ENCODE measurements around the gene IDH3B.
"Not testable (repeated sequence)": the region's sequence is repeated elsewhere in the genome, so short reads cannot be mapped to it uniquely, and the experiment has no call there.

The IDH3B gene

DNA sequence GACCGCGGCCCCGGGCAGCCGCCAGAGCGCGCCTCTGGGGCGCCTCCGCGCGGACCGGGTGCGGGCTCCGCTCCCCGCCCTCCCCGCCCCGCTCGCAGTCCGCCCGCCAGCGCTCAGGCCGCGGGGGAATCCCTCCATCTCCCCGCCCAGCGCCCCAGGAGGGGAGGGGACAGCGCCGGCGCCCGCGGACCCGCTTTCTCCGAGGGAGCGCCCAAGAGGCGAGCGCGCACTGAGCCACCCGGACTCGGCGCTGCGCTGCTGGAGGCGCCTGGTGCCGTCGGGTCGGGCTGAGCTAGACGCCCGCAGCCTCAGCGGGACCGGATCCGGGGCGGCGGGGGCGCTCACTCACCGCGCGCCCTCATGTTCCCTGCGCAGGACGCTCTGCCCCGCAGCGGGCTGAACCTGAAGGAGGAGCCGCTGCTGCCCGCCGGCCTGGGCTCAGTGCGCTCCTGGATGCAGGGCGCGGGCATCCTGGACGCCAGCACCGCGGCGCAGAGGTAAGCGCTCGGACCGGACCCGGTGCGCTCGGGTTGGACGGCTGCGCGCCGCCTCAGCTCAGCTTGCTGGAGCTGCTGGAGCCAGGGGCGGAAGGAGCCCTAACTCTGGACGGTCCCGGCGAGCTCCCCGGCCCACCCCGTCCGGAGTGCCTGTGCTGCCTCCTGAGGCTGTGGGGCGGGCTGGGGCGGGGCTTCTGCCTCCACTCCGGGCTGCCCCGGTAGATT, 29.4 kb upstream of the IDH3B start:
- Histone ChIP-seq H3K27me3 (replicated peaks; ENCODE audit: control insufficient read depth, insufficient read depth, low read length) (peaks cover 51% of the 10 kb centered on the region), H3K9me3 (ENCODE audit: control insufficient read depth, low read length) (no peaks in the 10 kb centered on the region), H3K9ac (ENCODE audit: low read length) (no peak overlapping the region), H3K36me3 (ENCODE audit: control insufficient read depth, insufficient read depth, low read length, severe bottlenecking) (no peaks in the 10 kb centered on the region), H3K4me1 (ENCODE audit: control insufficient read depth, insufficient read depth, low read length) (no peaks in the 10 kb centered on the region), H3K4me3 (ENCODE audit: low read length) (no peak overlapping the region)
- DNase-seq (ENCODE audit: low read depth) = peak; percentile 69

DNA sequence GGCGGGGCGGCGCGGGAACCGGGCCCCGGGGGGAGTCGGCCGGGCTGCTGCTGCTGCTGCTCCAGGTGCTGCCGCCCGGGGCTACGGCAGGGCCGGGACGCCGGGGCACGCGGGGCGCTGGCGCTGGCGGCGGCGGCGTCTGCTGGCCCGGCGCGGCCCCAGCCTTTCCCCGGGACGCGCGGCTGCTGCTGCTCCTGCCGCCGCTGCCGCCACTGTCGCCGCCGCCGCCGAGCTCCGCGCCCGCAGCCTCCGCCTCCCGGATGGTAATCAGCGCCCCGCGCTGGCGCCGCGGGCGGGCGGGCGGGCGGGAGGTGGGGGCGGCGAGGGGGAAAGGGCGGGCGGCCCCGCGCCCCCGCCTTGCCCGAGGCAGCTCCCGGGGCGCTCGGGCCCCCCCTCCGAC, 28.9 kb upstream of the IDH3B start:
- Histone ChIP-seq H3K9me3 (ENCODE audit: control insufficient read depth, low read length) (no peaks in the 10 kb centered on the region), H3K4me3 (ENCODE audit: low read length) (no peak overlapping the region), H3K4me1 (ENCODE audit: control insufficient read depth, insufficient read depth, low read length) (no peaks in the 10 kb centered on the region), H3K9ac (ENCODE audit: low read length) (no peak overlapping the region), H3K27me3 (replicated peaks; ENCODE audit: control insufficient read depth, insufficient read depth, low read length) (peaks cover 46% of the 10 kb centered on the region), H3K36me3 (ENCODE audit: control insufficient read depth, insufficient read depth, low read length, severe bottlenecking) (no peaks in the 10 kb centered on the region)
- DNase-seq (ENCODE audit: low read depth) = peak; percentile 56

DNA sequence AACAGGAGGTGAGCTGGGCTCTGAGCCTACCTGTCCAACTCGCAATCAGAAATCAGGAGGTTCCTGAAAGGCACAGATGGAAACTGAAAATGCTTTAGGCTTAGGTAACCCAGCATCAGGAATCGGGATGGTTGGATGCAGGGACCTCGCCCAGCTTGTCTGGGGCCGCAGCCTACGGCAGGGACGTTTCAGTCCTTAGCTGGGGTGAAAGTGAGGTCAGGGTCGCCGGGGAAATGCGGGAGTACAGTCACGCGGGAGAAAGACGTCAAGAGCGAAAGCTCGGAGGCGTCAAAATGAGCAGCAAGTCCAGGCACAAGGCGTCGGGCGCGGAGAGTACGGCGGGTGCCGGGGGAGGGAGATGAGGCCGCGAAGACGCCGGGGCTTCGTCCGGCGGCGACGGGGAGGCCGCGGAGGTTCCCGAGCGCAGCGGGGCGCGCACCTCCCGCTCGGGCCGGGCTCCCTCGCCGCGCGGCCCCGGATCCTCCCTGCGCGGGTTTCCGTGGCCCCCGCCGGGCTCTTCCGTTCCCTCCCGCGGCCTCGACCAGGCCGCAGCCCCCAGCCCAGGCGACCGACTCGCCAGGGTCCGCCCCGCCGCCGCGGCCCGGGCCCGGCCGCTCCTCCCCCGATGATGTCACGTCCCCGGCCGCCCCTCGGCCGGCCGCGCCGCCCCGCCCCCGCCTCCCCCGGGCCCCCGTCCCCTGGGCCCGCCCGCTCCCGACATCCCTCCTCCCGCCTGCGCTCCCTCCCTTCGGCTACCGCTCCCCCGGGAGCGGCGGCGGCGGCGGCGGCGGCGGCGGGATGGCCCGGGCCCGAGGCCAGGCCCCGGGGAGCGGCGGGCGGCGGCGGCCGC, 28.2 kb upstream of the IDH3B start, which contains the start of gene EBF4:
TSS of gene EBF4 (plus strand) at position 745 of the 850 bp plus-strand sequence. CDS start 866 bp downstream, outside the sequence.
- no peak within 1 kb of the TSS for H3K4me3 ChIP-seq (ENCODE audit: low read length)
- no peak within 1 kb of the TSS for H3K9ac ChIP-seq (ENCODE audit: low read length)
- peaks cover 40% of the 10 kb centered on the region for H3K27me3 ChIP-seq (replicated peaks; ENCODE audit: control insufficient read depth, insufficient read depth, low read length)
- no peaks in the 10 kb centered on the region for H3K4me1 ChIP-seq (ENCODE audit: control insufficient read depth, insufficient read depth, low read length)
- no peaks in the 10 kb centered on the region for H3K9me3 ChIP-seq (ENCODE audit: control insufficient read depth, low read length)
- DNase-seq (ENCODE audit: low read depth) = peak; percentile 75
- H3K36me3 ChIP-seq (ENCODE audit: control insufficient read depth, insufficient read depth, low read length, severe bottlenecking) = no peaks in the 10 kb centered on the region

DNA sequence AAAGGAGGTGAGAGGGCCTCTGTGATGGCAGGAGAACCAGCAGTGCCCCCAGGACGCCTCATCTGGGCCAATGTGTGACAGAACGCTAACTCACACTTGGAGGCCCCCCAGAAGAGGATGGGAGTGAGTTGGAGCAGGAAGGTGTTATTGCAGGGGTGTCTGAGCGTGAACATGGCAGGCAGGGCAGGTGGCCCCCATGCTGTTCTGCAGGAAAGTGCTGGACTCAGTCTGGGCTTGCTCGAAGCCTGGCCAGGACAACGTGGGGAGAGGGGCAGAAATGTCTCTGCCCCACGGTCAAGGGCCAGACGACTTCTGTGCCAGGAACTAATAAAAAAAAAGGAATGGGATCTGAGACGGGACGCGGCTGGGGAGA, 27.6 kb upstream of the IDH3B start:
- Histone ChIP-seq H3K27me3 (replicated peaks; ENCODE audit: control insufficient read depth, insufficient read depth, low read length) (peaks cover 40% of the 10 kb centered on the region), H3K4me3 (ENCODE audit: low read length) (no peak overlapping the region)
- no peak for DNase-seq (ENCODE audit: low read depth)

DNA sequence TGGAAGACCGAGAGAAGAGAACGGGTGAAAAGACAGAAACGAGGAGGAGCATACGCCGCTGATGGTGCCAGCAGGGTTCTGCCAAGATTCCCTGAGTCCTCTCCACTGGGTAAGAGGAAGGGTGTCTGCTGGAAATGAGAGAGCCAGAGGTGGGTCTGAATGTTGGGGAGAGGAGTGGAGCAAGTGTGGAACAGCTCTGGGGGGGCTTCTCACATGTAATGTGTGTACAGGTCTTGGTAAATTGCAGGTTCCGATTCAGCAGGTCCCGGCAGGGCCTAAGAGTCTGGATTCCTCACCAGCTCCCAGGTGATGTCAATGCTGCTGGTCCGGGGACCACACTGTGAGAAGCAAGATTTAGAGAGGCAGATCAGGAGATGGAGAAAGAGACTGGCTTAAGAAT, 27.1 kb upstream of the IDH3B start:
- DNase-seq (ENCODE audit: low read depth) = no peak
- Histone ChIP-seq H3K9me3 (ENCODE audit: control insufficient read depth, low read length) (no peaks in the 10 kb centered on the region), H3K36me3 (ENCODE audit: control insufficient read depth, insufficient read depth, low read length, severe bottlenecking) (no peaks in the 10 kb centered on the region), H3K4me3 (ENCODE audit: low read length) (no peak overlapping the region), H3K9ac (ENCODE audit: low read length) (no peak overlapping the region), H3K4me1 (ENCODE audit: control insufficient read depth, insufficient read depth, low read length) (no peaks in the 10 kb centered on the region), H3K27me3 (replicated peaks; ENCODE audit: control insufficient read depth, insufficient read depth, low read length) (peaks cover 40% of the 10 kb centered on the region)

More for the DNA sequence above, 27.6 kb upstream of the IDH3B start:
- H3K4me1 ChIP-seq (ENCODE audit: control insufficient read depth, insufficient read depth, low read length) = no peaks in the 10 kb centered on the region
- H3K9me3 ChIP-seq (ENCODE audit: control insufficient read depth, low read length) = no peaks in the 10 kb centered on the region
- no peak overlapping the region for H3K9ac ChIP-seq (ENCODE audit: low read length)
- no peaks in the 10 kb centered on the region for H3K36me3 ChIP-seq (ENCODE audit: control insufficient read depth, insufficient read depth, low read length, severe bottlenecking)

DNA sequence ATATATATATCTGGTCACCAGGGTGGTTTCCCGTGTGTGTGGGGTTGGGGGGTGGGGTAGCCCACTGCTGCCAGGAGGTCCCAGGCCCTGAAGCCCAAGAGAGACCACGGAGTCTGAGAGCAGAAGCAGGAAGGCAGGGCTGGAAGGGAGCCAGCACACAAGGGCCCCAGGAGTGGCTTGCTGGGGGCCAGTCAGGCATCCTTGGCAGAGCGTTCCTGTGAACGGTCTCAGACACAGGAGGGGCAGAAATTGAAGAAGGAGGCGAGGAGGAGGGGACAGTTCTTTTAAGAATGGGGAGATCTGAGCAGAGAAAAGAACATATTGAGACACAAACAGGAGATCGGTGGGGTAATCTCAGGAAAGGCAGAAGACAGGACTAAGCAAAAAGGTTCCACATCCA, 26.7 kb upstream of the IDH3B start:
- Histone ChIP-seq H3K36me3 (ENCODE audit: control insufficient read depth, insufficient read depth, low read length, severe bottlenecking) (no peaks in the 10 kb centered on the region), H3K4me3 (ENCODE audit: low read length) (no peak overlapping the region), H3K9me3 (ENCODE audit: control insufficient read depth, low read length) (no peaks in the 10 kb centered on the region), H3K4me1 (ENCODE audit: control insufficient read depth, insufficient read depth, low read length) (no peaks in the 10 kb centered on the region), H3K9ac (ENCODE audit: low read length) (no peak overlapping the region), H3K27me3 (replicated peaks; ENCODE audit: control insufficient read depth, insufficient read depth, low read length) (peaks cover 38% of the 10 kb centered on the region)
- no peak for DNase-seq (ENCODE audit: low read depth)

DNA sequence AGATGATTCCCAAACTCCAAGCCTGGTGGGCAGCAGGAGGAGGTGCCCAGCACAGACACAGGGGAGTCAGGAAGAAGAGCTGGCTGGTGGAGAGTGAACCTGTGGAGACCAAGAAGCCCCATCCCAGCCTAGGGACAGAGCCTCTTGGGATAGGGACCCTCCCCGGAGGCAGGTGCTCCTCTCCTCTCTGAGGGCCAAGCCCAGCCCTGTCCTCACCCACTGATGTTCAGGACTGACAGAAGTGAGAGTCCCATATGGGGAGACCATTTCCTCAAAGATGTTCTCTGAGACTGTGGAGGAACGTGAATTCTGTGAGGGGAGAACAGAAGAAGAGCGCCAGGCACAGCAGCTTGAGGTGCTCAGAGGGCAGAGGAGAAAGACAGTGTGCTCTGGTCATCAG, 26.2 kb upstream of the IDH3B start:
- Histone ChIP-seq H3K36me3 (ENCODE audit: control insufficient read depth, insufficient read depth, low read length, severe bottlenecking) (no peaks in the 10 kb centered on the region), H3K27me3 (replicated peaks; ENCODE audit: control insufficient read depth, insufficient read depth, low read length) (peaks cover 37% of the 10 kb centered on the region), H3K4me1 (ENCODE audit: control insufficient read depth, insufficient read depth, low read length) (no peaks in the 10 kb centered on the region), H3K9me3 (ENCODE audit: control insufficient read depth, low read length) (no peaks in the 10 kb centered on the region), H3K4me3 (ENCODE audit: low read length) (no peak overlapping the region), H3K9ac (ENCODE audit: low read length) (no peak overlapping the region)
- DNase-seq (ENCODE audit: low read depth) = no peak

DNA sequence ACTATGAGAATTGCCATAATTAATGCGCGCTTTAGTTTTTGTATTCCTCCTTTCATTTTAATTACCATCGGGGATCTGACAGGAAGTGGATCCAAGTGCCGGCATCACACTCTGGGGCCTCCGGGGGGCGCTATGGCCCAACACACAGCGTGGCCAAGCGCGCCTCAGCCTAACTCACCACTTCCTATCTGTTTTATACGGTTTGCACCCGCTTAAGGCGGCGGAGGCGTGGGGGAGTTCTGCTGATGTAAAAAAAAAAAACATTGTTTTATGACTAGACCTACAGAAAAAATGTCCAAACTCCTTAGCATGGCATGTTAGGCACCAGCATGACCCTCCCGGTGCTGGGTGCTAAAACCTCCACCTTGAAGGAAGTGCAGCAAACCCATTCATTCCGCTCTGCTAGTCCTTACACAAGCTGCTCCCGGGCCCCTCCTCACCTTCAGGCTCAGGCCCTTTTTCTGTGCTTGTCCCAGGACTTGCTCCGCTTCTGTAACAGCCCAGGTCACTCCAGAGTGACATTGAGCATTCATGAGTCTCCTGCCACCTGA, 24.1 kb upstream of the IDH3B start:
- Histone ChIP-seq H3K9me3 (ENCODE audit: control insufficient read depth, low read length) (no peaks in the 10 kb centered on the region), H3K36me3 (ENCODE audit: control insufficient read depth, insufficient read depth, low read length, severe bottlenecking) (no peaks in the 10 kb centered on the region), H3K4me3 (ENCODE audit: low read length) (no peak overlapping the region), H3K9ac (ENCODE audit: low read length) (no peak overlapping the region), H3K4me1 (ENCODE audit: control insufficient read depth, insufficient read depth, low read length) (no peaks in the 10 kb centered on the region), H3K27me3 (replicated peaks; ENCODE audit: control insufficient read depth, insufficient read depth, low read length) (peaks cover 24% of the 10 kb centered on the region)
- DNase-seq (ENCODE audit: low read depth) = peak; percentile 41

DNA sequence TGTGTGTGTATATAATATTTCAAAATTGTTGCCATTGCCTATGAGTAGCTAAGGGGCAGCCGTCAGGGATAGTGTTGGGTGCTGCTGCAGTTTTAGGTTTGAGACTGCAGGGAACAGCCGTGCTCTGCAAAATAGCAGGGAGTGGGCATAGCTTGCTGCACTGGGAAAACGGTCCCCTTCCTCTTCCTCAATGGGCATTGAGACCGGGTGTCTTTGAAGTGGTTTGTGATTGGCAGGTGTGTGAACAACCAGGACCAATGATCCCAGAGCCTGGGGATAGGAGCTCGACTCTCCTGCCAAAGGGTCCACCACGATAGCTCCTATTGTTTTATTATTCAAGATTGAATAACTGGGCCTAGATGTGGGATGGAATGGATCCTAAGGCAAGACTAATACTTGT, 23.5 kb upstream of the IDH3B start:
- H3K4me1 ChIP-seq (ENCODE audit: control insufficient read depth, insufficient read depth, low read length) = no peaks in the 10 kb centered on the region
- no peaks in the 10 kb centered on the region for H3K9me3 ChIP-seq (ENCODE audit: control insufficient read depth, low read length)
- H3K4me3 ChIP-seq (ENCODE audit: low read length) = no peak overlapping the region
- H3K36me3 ChIP-seq (ENCODE audit: control insufficient read depth, insufficient read depth, low read length, severe bottlenecking) = no peaks in the 10 kb centered on the region
- no peak overlapping the region for H3K9ac ChIP-seq (ENCODE audit: low read length)
- no peak for DNase-seq (ENCODE audit: low read depth)
- peaks cover 24% of the 10 kb centered on the region for H3K27me3 ChIP-seq (replicated peaks; ENCODE audit: control insufficient read depth, insufficient read depth, low read length)

DNA sequence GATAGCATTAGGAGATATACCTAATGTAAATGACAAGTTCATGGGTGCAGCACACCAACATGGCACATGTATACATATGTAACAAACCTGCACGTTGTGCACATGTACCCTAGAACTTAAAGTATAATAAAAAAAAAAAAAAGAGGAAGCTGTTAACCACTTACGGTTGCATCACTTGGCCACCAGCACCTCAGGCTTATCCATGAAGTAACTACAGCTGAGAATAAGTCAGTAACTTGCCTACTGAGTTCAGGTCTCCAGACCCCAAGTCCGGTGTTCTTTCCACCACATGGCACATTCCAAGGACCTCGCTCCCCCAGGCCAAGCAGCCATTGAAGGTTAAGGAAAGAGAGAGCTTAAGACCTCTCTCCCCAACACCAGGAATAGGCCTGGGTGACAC, 20.8 kb upstream of the IDH3B start:
- H3K4me1 ChIP-seq (ENCODE audit: control insufficient read depth, insufficient read depth, low read length); H3K4me3 ChIP-seq (ENCODE audit: low read length); H3K9ac ChIP-seq (ENCODE audit: low read length); H3K36me3 ChIP-seq (ENCODE audit: control insufficient read depth, insufficient read depth, low read length, severe bottlenecking); H3K9me3 ChIP-seq (ENCODE audit: control insufficient read depth, low read length); DNase-seq (ENCODE audit: low read depth): not testable (repeated sequence)
- H3K27me3 ChIP-seq (replicated peaks; ENCODE audit: control insufficient read depth, insufficient read depth, low read length) = peaks cover 22% of the 10 kb centered on the region

DNA sequence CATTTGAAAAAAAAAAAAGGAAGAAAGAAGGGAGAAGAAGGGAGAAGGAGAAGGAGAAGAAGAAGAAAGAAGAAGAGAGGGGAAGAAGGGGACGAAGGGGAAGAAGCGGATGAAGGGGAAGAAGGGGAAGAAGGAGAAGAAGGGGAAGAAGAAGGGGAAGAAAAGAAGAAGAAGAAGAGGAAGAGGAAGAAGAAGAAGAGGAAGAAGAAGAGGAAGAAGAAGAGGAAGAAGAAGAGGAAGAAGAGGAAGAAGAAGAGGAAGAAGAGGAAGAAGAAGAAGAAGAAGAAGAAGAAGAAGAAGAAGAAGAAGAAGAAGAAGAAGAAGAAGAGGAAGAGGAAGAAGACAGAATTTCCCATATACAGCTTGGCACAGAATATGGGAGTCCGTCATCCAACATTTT, 18.0 kb upstream of the IDH3B start:
- not testable (repeated sequence) for H3K36me3 ChIP-seq (ENCODE audit: control insufficient read depth, insufficient read depth, low read length, severe bottlenecking); DNase-seq (ENCODE audit: low read depth); H3K9me3 ChIP-seq (ENCODE audit: control insufficient read depth, low read length); H3K4me3 ChIP-seq (ENCODE audit: low read length); H3K9ac ChIP-seq (ENCODE audit: low read length); H3K4me1 ChIP-seq (ENCODE audit: control insufficient read depth, insufficient read depth, low read length)
- H3K27me3 ChIP-seq (replicated peaks; ENCODE audit: control insufficient read depth, insufficient read depth, low read length) = peaks cover 42% of the 10 kb centered on the region
